AML-193 (cell line): ENCODE measurements around the gene TTBK2.

ENCODE experiments used
- DNase-seq, 2 experiments: peaks; one replicate each; lab custom pipeline; 2025; lab: John Stamatoyannopoulos, UW

TTBK2 gene

GRCh38 chr15:42693496-42693895 is 227.1 kb downstream of the TTBK2 start:
- no peak for DNase-seq

DNA sequence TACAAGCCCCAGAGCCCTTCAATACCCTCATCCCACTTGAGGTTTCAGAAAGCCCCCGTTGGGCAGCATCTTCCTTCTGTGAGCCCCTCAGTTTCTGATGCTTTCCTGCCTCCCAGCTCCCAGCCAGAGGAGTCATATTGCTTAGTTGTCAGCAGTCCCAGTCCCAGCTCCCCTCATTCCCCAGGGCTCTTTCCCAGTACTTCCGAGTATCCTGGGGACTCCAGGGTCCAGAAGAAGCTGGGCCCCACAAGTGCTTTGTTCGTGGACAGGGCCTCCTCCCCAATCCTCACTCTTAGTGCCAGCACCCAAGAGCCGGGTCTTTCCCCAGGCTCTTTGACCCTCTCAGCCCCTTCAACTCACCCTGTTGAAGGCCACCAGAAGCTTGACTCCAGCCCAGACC is 227.6 kb downstream of the TTBK2 start:
- DNase-seq, result no peak

DNA sequence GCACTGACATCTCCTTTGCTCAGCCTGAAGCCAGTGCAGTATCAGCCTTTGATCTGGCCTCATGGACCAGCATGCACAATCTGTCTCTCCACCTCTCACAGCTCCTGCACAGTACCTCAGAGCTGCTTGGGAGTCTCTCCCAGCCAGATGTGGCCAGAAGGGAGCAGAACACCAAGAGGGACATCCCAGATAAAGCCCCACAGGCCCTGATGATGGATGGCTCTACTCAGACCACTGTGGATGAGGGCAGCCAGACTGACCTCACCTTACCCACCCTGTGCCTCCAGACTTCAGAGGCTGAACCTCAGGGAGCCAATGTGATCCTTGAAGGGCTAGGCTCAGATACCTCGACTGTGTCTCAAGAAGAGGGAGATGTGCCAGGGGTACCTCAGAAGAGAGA is 228.0 kb downstream of the TTBK2 start:
- DNase-seq, result no peak

GRCh38 chr15:42691770-42692169 is 228.8 kb downstream of the TTBK2 start:
- DNase-seq, result no peak

GRCh38 chr15:42691308-42691707 is 229.3 kb downstream of the TTBK2 start:
- no peak for DNase-seq
